SK-N-DZ (cell line): Measurements from ENCODE around the gene ZBTB20.
A peak's percentile ranks its signal among the peaks of the same experiment; 100 is the strongest.

Experiments used
- DNase-seq: peaks from one replicate; pipeline ENCODE4 v3.0.0-alpha.2; 2015; ENCODE audit warnings: low spot score

The ZBTB20 gene

GRCh38 chr3:114411811-114412803, 735.0 kb downstream of the ZBTB20 start:
- DNase-seq = no peak

DNA sequence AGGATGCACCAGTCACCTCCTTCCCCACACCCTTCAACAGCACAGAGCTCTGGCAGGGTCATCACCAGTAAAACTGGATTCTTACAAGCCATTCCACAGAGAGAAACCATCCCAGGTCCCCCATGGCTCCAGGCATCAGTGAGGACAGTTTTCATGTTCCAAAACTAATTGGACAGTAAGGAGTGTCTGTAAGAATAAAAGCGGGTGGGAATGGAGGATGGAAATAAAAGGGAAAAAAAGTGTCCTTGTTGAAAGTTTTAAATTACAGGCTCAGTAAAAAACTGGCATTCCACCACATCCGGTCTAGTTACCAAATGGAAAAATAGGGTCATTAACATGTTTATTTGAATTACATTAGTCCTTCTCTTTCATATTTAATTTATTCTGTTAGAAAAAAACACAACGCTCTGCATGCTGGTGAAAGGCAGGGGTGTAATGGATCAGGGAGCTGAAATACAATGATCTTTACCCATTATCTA, 735.9 kb downstream of the ZBTB20 start:
- DNase-seq = no peak

- DNase-seq = peak; percentile 73
Measured at GRCh38 chr3:114408736-114409670, 738.1 kb downstream of the ZBTB20 start.

GRCh38 chr3:114406922-114407321, 740.2 kb downstream of the ZBTB20 start:
- no peak for DNase-seq

DNA sequence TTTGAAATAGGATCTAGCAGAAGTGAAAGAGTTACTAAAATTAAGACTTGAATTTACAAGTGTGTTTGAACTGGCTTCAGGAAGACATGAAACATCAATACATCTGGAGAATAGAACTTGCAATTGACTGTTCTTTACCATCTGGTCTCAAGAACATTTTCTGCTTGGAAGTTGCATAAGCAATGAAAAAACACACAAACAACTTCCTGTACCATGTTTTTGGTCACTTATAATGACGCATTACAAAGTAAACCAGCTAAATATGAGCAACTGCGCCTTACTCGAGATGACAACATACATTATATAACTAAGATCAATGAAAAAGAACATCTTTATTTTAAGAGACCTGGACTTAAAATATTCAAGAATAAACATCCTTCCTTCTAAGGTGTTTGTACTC, 740.8 kb downstream of the ZBTB20 start:
- no peak for DNase-seq

GRCh38 chr3:114405202-114405990, 741.7 kb downstream of the ZBTB20 start:
- DNase-seq = no peak

GRCh38 chr3:114404590-114404989, 742.5 kb downstream of the ZBTB20 start:
- DNase-seq = no peak

- no peak for DNase-seq
Measured at GRCh38 chr3:114402838-114403237, 744.2 kb downstream of the ZBTB20 start.

- DNase-seq = no peak
Measured at GRCh38 chr3:114401346-114401745, 745.7 kb downstream of the ZBTB20 start.

DNA sequence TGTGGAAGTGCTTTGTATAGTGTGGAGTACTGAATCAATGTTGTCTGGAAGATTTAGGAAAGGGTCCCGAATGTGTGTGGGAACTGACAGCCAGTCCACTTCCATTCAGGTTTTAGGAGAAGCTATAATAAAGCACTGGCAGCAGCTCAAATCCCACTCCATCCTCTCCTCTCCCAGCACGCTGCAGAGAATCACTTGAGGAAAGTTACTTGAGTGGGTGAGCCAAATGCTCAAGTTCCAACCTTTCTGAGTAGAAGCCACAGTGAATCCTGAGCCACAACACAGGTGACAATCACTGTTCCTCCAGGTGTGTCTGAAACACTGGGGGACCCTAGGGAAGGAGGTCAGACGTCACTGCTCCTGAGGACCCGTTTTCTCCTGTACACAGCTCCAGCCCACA, 746.7 kb downstream of the ZBTB20 start:
- no peak for DNase-seq

GRCh38 chr3:114394551-114394950, 752.5 kb downstream of the ZBTB20 start:
- no peak for DNase-seq

DNA sequence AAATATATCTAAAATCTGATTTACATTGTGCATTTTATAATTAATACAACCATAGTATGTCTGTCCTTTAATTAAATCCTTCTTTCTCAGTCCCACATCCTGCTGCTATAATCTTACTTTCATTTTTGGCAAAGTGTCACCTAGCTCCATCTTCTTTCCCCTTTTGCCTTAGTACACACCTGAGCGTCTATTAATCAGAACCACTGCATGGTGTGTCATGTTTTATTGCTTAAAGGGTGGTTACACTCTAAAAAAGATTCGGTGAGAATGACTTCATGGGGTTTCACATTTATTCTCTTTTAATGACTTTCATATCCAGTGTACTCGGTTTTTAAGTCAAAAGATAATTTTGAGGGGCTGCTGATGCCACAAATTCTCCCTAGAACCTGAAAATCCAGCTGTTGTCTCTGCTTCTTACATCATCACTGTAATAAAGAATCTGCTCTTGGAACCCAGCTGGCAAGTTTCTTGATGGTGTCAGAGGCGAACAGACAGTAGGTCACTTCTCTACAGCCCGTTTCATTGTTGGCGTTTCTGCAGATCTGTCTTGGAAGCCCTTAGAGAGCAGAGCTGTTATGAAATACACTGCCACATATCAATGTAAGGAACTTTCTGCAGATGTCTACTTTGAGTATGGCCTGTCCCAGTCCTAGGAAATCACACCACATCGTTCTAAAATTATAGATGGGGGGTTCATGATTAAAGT, 753.6 kb downstream of the ZBTB20 start:
- no peak for DNase-seq

- DNase-seq = no peak
Measured at GRCh38 chr3:114392831-114393230, 754.3 kb downstream of the ZBTB20 start.

- no peak for DNase-seq
Measured at GRCh38 chr3:114389156-114389555, 757.9 kb downstream of the ZBTB20 start.

GRCh38 chr3:114384558-114384903, 762.6 kb downstream of the ZBTB20 start:
- no peak for DNase-seq

GRCh38 chr3:114383875-114384557, 763.1 kb downstream of the ZBTB20 start:
- peak; percentile 68 for DNase-seq

DNA sequence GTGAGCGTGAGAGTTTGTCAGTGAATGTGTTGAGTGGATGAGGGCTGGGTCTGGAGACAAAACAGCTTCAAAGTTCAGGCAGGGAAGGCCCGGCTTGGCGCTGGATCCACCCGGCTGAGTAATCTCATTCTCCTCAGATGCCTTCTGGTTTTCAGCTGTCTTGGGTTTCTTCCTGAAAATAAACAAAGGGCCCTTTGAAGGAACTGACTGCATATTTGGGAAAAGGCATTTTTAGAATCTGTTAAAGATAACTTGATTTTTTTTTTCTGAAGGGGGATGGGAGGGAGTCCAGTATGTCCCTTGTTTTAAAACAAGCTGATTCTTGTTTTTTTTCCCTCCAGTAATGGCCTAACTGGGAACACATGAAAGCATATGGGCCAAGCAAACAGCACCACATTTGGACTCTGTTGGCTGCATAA, 766.8 kb downstream of the ZBTB20 start:
- no peak for DNase-seq

DNA sequence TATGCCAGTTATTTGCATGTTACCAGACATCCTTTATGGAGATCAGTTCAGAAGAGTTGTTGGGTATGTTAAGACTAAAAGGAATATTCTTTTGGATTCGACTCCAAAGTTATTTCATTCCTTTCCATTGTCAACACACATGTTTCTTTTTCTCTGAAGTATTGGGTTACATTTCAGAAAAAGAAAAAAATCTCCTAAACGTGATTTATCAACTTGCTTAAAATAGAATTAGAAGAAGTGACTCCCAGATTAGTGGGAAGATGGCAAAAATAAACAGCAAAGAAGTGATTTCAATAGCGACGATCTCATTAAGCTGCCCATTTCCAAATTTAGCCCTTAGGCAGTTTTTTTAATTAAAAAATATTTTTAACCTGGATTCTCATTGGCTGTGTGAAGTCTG, 767.8 kb downstream of the ZBTB20 start:
- DNase-seq = no peak

- DNase-seq = no peak
Measured at GRCh38 chr3:114378760-114379159, 768.3 kb downstream of the ZBTB20 start.

- DNase-seq = no peak
Measured at GRCh38 chr3:114377426-114377825, 769.7 kb downstream of the ZBTB20 start.
